Activated CD4-positive, alpha-beta T cell treated with anti-CD3 and anti-CD28 coated beads, Interleukin-2, amount 10 ng/mL, durations not matched to agents 7 days and 5 days (primary cell): ENCODE data around the gene PSD. TPM values are rescaled to one million over a fixed set of nuclear protein-coding genes. Genes with fewer than 3 reads are reported as not detected.

Experiments used
- CTCF ChIA-PET: fragments of 350-600 bp; sonication (Branson Sonifier 250); formaldehyde crosslinking; loops from one replicate; lab custom pipeline; 2021; ENCODE audit warnings: antibody characterized with exemption; lab: Charles Lee
- POLR2A ChIA-PET: fragments of 350-600 bp; sonication (Branson Sonifier 250); formaldehyde crosslinking; loops from one replicate; lab custom pipeline; 2021; ENCODE audit warnings: antibody characterized with exemption; lab: Charles Lee
- DNase-seq: peaks from one replicate; pipeline ENCODE4 v3.0.0-alpha.2; 2020
- H3K27ac Mint-ChIP-seq: one replicate; pipeline ENCODE4 v1.8.0; 2021; ENCODE audit warnings: mild to moderate bottlenecking, moderate library complexity, mixed read lengths
- H3K27me3 Mint-ChIP-seq: one replicate; pipeline ENCODE4 v1.8.0; 2021; ENCODE audit warnings: mixed read lengths
- H3K36me3 Mint-ChIP-seq: one replicate; pipeline ENCODE4 v1.8.0; 2021; ENCODE audit warnings: low read depth, mixed read lengths
- H3K4me1 Mint-ChIP-seq: one replicate; pipeline ENCODE4 v1.8.0; 2021; ENCODE audit warnings: mixed read lengths
- H3K4me3 Mint-ChIP-seq: one replicate; pipeline ENCODE4 v1.8.0; 2021; ENCODE audit warnings: mild to moderate bottlenecking, moderate library complexity, mixed read lengths
- H3K9me3 Mint-ChIP-seq: one replicate; pipeline ENCODE4 v1.8.0; 2021; ENCODE audit warnings: mixed read lengths
- total RNA-seq, 2 experiments: library from RNA; stranded (reverse); gene quantifications; one replicate each; pipeline ENCODE4 v1.2.3, GENCODE V29; 2021

The PSD gene
- total RNA-seq, 2 experiments from 2014 or later: 1.4 to 1.6 TPM

DNA sequence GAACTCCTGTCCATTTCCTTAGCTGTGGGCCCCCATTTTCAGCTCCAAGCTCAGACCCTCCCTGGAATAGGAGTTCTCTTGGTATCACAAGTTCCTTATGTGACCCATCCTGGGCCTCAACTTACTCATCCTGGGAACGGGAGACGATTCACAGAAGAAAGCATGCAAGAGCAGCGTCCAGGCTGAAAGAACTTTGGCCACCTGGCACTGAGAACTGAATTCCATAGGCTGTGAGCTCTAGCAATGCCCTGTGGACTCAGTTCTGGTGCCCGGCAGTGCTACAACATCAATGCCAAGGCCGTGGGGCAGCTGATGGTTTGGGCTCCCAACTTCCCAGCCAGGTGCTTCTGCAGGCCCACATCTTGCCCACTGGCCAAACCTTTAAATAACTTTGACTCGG is 17.7 kb upstream of the PSD start:
- DNase-seq: no peak
- Mint-ChIP-seq H3K27me3 (no peaks in the 10 kb centered on the region), H3K36me3 (peaks cover 25% of the 10 kb centered on the region), H3K4me3 (peak overlapping the region; percentile 87), H3K9me3 (no peaks in the 10 kb centered on the region), H3K27ac (peak overlapping the region; percentile 84), H3K4me1 (peaks cover 58% of the 10 kb centered on the region)
- CTCF ChIA-PET: interaction anchor here (0.6 to 2.6 kb wide), 10 partner anchors 10 to 306 kb away, joined by 3 to 10 read pairs (median 5); no protein-coding TSS in a partner anchor
- POLR2A ChIA-PET: no interaction called here

DNA sequence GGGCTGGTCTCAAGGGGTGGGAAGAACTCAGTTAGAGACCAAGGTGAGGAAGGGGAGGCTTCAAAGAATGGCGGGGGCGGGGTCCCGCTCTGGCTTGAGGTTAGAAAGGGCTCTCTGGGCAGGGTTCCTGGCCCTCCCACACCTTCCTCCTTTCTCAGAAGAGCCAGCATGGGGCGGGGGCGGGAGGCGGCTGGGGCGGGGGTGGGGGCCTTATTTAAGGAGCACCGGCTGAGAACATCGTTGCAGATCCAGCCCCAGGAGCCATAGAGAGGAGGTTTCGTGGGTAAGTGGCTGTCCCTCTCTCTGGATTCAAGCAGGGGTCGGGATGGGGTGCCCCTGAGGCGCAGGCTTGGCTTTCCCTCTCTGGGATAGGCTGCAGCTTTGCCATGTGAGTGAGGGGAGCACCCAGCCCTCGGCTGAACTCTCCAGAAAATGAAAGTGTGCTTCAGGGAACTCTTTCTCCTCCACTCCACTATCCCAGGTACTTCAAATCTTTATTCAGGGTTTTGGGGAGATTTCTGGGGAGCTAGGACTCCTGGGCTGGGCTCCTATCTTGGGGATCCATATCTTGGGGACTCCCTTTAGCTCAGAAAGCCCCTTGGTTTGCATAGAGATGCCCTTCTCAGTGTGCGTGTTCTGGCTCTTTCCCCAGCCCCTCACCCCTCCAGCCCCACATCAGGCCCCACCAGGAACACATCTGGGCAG is 17.1 kb upstream of the PSD start:
- peaks cover 58% of the 10 kb centered on the region for H3K4me1 Mint-ChIP-seq
- ChIA-PET POLR2A (no interaction called here), CTCF (interaction anchor here (0.6 to 2.6 kb wide), 17 partner anchors 9 to 305 kb away, joined by 3 to 10 read pairs (median 4); partner anchors contain the start of genes C10orf95 and PPRC1)
- peak overlapping the region; percentile 84 for H3K27ac Mint-ChIP-seq
- H3K9me3 Mint-ChIP-seq: no peaks in the 10 kb centered on the region
- H3K27me3 Mint-ChIP-seq: no peaks in the 10 kb centered on the region
- peaks cover 25% of the 10 kb centered on the region for H3K36me3 Mint-ChIP-seq
- H3K4me3 Mint-ChIP-seq: peak overlapping the region; percentile 87
- DNase-seq: peak; percentile 72

DNA sequence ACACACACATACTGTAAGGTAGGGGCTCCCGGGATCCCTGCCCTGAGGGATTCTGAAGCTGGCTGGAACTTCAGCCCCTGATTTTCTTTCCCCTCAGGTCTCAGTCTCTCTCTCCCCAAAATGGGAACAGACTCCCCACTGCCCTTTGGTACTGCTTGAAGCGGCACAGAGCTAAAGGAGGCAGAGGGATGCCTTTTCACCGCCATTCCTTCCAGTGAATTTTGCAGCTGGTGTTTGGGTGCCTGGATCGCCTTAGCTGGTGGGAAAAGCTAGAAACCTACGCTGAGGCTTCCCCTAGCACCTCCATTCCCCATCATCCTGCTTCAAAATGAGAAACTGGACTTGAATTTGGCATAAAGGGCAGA is 16.5 kb upstream of the PSD start:
- no peaks in the 10 kb centered on the region for H3K27me3 Mint-ChIP-seq
- H3K36me3 Mint-ChIP-seq: peaks cover 27% of the 10 kb centered on the region
- H3K9me3 Mint-ChIP-seq: no peaks in the 10 kb centered on the region
- H3K4me1 Mint-ChIP-seq: peaks cover 57% of the 10 kb centered on the region
- no peak for DNase-seq
- POLR2A ChIA-PET: no interaction called here
- CTCF ChIA-PET: interaction anchor here (0.7 to 2.6 kb wide), 12 partner anchors 10 to 302 kb away, joined by 3 to 10 read pairs (median 4); partner anchors contain the start of genes C10orf95, PPRC1 and SUFU
- peak overlapping the region; percentile 87 for H3K4me3 Mint-ChIP-seq
- peak overlapping the region; percentile 84 for H3K27ac Mint-ChIP-seq

DNA sequence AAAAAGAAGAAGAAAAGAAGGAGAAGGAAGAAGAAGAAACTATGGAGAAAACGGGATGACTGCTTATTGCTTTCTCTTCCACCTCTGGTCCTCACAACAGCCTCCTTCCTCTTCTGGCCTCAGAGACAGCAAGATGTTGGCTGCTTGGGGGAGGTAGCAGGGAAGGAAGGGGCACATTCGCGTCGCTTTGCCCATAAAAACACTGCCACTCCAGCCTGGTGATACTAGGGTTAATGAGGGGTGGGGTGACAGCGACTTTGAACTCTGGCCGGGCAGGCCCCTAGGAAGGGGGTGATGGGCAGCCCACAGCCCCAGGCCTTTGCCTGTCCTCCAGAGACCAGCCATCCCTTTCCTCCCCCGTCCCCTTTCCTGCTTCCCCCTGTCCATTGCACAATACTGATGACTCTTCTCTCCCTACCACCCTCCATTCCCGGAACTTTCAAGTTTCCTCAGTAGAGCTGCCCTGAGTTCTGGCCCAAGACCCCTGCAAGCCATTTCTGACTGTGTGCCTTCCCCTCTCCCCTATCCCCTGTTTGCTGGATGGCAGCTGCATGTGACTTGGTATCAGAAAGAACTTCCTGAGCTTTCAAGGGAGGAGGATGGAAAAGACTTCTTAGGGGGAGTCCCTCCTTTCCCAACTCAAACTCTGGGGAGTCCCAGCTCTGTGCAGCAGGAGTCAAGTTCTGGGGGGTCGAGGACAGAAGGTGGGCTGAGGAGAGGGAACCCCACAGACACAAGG is 16.0 kb upstream of the PSD start:
- Mint-ChIP-seq H3K27ac (peak overlapping the region; percentile 84), H3K9me3 (no peaks in the 10 kb centered on the region), H3K4me1 (peaks cover 57% of the 10 kb centered on the region), H3K27me3 (no peaks in the 10 kb centered on the region), H3K36me3 (peaks cover 27% of the 10 kb centered on the region), H3K4me3 (peak overlapping the region; percentile 87)
- no peak for DNase-seq
- CTCF ChIA-PET: interaction anchor here (0.7 to 3.1 kb wide), 14 partner anchors 10 to 302 kb away, joined by 3 to 32 read pairs (median 3); partner anchors contain the start of genes C10orf95, FBXL15, PPRC1 and SUFU
- POLR2A ChIA-PET: no interaction called here

DNA sequence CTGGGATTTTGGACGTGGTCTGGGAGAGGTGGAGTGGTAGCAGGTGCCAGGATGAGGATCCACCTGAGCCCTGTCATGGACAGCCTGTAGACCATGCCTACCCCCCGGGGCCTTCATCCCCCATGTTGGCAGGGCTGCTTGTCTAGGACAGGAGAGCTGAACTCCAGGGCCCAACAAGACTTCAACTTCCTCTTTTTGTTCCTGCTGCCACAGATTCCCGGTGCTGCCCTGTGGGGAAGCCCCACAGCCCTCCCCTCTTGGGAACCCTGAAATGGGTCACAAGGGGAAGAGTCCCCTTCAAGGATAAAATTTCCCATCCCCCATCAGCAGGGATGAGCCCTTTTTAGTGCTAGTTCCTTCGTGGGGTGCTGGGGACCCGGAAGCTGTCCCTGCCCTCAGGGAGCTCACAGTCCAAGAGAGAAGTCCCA is 15.0 kb upstream of the PSD start:
- no peak for DNase-seq
- H3K9me3 Mint-ChIP-seq: no peaks in the 10 kb centered on the region
- ChIA-PET POLR2A (no interaction called here), CTCF (interaction anchor here (0.7 to 3.1 kb wide), 9 partner anchors 12 to 301 kb away, joined by 3 to 32 read pairs (median 4); partner anchors contain the start of genes FBXL15, PPRC1 and SUFU)
- H3K4me1 Mint-ChIP-seq: peaks cover 57% of the 10 kb centered on the region
- H3K4me3 Mint-ChIP-seq: peak overlapping the region; percentile 94
- no peaks in the 10 kb centered on the region for H3K27me3 Mint-ChIP-seq
- peak overlapping the region; percentile 95 for H3K27ac Mint-ChIP-seq
- peaks cover 27% of the 10 kb centered on the region for H3K36me3 Mint-ChIP-seq

DNA sequence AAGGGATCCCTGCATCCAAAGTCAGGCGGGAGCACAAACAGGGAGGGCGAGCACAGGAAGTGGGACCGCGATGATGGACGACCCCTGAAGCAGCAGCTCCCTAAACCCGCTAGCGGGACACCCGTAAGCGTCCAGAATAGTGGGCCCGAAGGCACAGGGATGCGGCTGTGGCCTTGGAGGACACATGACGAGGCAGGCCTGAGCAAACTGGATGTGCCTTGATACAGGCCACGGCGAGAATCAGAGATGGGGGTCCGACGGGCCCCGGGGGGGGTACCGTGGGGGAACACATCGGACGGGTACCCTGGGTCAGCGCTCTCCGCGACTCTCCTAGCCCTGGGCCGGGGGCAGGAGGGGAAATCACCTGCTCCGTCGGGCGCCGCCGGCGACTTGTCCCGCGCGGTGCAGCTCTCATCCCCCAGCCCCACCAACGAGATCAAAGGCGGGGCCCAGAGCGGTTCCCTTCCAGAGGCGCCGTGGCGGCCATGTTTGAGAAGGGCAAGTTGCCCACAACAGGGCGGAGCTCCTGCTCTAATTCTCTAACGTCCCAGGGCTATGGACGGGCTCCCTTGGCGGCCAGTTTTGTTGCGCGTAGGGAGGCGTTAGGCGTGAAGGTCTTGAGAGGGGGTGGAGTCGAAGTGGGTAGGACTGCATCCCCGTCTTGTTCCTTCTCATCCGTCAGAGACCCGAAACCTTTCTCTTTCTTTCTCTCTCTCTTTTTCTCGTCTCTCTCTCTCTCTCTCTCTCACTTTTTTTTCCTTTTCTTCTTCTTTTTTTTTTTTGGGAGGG is 13.8 kb upstream of the PSD start, which contains the start of gene CUEDC2:
CUEDC2 (minus strand) TSS at position 413 of the 789 bp plus-strand sequence. CDS start 7,386 bp downstream, outside the sequence.
- ChIA-PET POLR2A (interaction anchor here (0.6 to 1.4 kb wide), 7 partner anchors 9 to 46 kb away, joined by 3 to 5 read pairs (median 3); partner anchors contain the start of gene FBXL15), CTCF (interaction anchor here (0.6 to 3.1 kb wide), 18 partner anchors 10 to 300 kb away, joined by 3 to 32 read pairs (median 4); partner anchors contain the start of genes FBXL15 and PPRC1)
- Mint-ChIP-seq H3K36me3 (peaks cover 15% of the 10 kb centered on the region), H3K27ac (peak within 1 kb of the TSS; percentile 95), H3K9me3 (no peaks in the 10 kb centered on the region), H3K4me1 (peaks cover 49% of the 10 kb centered on the region), H3K4me3 (peak within 1 kb of the TSS; percentile 94), H3K27me3 (no peaks in the 10 kb centered on the region)
- DNase-seq: peak; percentile 97

DNA sequence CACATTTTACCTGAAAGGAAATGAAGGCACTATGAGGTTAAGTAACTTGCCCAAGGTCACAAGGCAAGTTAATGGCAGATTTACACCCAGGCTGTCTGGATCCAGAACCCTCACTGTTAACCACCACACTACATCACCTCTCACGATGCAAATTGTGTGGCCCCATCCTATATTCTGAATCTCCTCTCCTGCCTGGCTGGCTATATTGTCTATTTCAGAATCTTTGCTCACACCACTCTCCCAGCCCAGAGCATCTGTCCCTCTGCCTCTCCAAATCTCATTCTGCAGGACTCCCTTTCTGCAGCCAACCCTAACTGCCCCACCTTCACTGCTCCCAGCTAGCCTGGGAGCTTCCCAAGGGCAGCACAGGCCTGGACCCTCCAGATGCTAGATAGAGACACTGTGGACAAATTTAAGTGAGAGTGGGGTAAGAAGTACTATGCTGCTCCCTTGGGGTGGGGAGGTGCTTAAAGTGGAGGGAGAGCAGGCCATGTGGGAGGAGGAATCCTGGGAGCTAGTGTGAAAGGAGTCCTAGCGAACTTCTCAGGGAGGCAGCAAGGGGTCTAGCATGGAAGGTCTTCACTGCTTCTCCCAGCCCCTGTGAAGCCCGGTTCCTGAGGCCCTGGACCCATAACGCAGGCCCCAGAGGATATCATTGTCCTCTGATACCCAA is 13.0 kb upstream of the PSD start:
- ChIA-PET CTCF (interaction anchor here (1.2 to 3.1 kb wide), 9 partner anchors 10 to 260 kb away, joined by 3 to 32 read pairs (median 7); partner anchors contain the start of gene FBXL15), POLR2A (interaction anchor here (1.0 to 1.4 kb wide), 2 partner anchors 10 to 30 kb away, joined by 3 to 4 read pairs; partner anchors contain the start of gene FBXL15)
- Mint-ChIP-seq H3K9me3 (no peaks in the 10 kb centered on the region), H3K4me1 (peaks cover 47% of the 10 kb centered on the region), H3K36me3 (peaks cover 14% of the 10 kb centered on the region), H3K27ac (peak overlapping the region; percentile 95), H3K27me3 (no peaks in the 10 kb centered on the region), H3K4me3 (peak overlapping the region; percentile 94)
- no peak for DNase-seq

DNA sequence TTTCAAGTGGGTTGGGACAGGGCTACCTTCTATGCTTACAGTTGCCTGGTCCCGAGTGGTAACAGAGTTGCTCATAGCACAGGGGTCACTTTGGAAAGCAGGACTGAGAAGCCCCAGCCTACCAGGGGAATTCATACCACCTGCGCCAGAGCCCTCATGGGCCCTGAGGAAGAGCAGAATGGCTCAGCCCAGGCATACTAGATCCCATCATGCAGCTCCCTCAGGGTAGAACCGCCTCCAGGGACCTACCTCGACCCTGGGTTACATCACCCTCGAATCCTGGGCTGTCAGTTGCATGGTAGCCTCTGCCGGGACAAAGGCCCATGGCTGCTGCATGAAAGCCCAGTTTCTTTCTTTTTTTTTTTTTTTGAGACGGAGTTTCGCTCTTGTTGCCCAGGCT is 10.9 kb upstream of the PSD start:
- no peak overlapping the region for H3K27ac Mint-ChIP-seq
- CTCF ChIA-PET: interaction anchor here (0.6 to 1.4 kb wide), 3 partner anchors 13 to 197 kb away, joined by 3 to 7 read pairs (median 3); no protein-coding TSS in a partner anchor
- POLR2A ChIA-PET: no interaction called here
- H3K9me3 Mint-ChIP-seq: no peaks in the 10 kb centered on the region
- no peaks in the 10 kb centered on the region for H3K27me3 Mint-ChIP-seq
- no peak overlapping the region for H3K4me3 Mint-ChIP-seq
- no peak for DNase-seq
- H3K36me3 Mint-ChIP-seq: peaks cover 9% of the 10 kb centered on the region
- peaks cover 38% of the 10 kb centered on the region for H3K4me1 Mint-ChIP-seq

DNA sequence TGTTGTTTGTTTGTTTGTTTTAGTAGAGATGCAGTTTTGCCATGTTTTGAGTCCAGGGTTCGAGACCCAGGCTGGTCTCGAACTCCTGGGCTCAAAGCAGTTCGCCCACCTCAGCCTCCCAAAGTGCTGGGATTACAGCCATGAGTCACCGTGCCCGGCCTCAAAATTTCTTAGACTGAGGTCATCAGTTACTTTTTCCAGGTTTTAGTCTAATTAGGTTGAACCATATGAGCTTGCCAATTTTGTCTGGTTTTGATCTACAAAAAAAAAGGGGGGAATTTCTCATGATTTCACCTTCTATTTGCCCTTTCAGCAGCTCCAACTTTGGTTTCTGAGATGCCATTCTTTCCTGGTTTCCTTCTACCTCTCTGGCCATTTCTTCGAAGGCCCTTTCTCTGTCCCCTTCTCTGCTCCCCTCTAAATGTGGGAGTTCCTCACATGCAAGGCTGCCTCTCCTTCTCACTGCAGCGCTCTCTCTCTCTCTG is 8.3 kb upstream of the PSD start:
- ChIA-PET POLR2A (no interaction called here), CTCF (interaction anchor here (0.9 to 1.7 kb wide), 6 partner anchors 16 to 258 kb away, joined by 3 to 4 read pairs (median 3); partner anchors contain the start of genes C10orf95 and SUFU)
- no peaks in the 10 kb centered on the region for H3K27me3 Mint-ChIP-seq

DNA sequence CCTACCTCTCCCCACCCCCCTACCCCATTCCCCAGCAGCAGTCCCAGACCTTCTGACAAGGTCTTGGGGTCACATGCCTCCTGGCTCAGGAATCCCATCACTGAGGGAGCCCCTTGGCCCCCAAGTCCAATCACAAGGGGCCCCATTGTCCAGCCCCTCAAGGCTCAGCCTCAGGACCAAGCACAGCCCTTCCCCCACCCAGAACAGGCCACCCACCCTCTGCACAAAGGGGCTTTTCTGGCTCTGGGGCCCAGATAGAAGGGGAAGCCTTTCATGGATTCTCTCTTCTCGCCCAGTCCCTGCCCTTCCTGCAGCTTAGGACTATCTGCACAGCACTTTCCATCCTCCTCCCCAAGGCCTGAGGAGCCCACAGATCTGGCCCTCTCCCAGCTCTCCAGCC is 6.9 kb upstream of the PSD start:
- CTCF ChIA-PET: interaction anchor here (0.8 to 6.2 kb wide), 5 partner anchors 11 to 30 kb away, joined by 3 to 31 read pairs (median 4); partner anchors contain the start of genes C10orf95 and NFKB2
- Mint-ChIP-seq H3K27me3 (no peaks in the 10 kb centered on the region), H3K4me1 (peaks cover 31% of the 10 kb centered on the region), H3K9me3 (no peaks in the 10 kb centered on the region), H3K27ac (no peak overlapping the region), H3K36me3 (peaks cover 16% of the 10 kb centered on the region), H3K4me3 (no peak overlapping the region)
- DNase-seq: no peak
- POLR2A ChIA-PET: no interaction called here

More for the DNA sequence above, 8.3 kb upstream of the PSD start:
- Mint-ChIP-seq H3K36me3 (peaks cover 22% of the 10 kb centered on the region), H3K4me3 (no peak overlapping the region), H3K27ac (no peak overlapping the region), H3K4me1 (peaks cover 32% of the 10 kb centered on the region), H3K9me3 (no peaks in the 10 kb centered on the region)
- no peak for DNase-seq

DNA sequence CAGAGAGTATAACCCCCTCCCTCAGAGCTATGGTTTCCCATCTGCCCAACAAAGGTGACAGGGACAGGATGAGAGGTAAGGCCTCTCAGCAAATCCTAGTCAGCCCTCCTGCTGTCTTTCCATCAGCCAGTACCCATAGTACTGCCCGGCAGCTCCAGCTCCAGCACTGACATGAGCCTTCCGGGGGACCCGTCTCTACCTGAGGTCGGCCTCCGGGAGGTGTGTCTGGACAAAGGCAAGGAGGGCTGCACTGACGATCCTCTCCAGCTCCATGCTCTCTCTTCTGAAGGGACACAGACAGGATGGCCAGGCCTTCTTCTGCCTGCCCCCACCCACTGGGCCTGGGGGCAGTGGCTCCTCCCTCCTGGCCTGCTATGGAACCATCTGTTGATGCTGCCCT is 6.3 kb upstream of the PSD start:
- H3K4me3 Mint-ChIP-seq: no peak overlapping the region
- peaks cover 36% of the 10 kb centered on the region for H3K4me1 Mint-ChIP-seq
- H3K27ac Mint-ChIP-seq: no peak overlapping the region
- ChIA-PET CTCF (interaction anchor here (0.6 to 6.2 kb wide), 7 partner anchors 12 to 194 kb away, joined by 3 to 47 read pairs (median 7); no protein-coding TSS in a partner anchor), POLR2A (no interaction called here)
- H3K27me3 Mint-ChIP-seq: no peaks in the 10 kb centered on the region
- no peaks in the 10 kb centered on the region for H3K9me3 Mint-ChIP-seq
- H3K36me3 Mint-ChIP-seq: peaks cover 16% of the 10 kb centered on the region
- DNase-seq: no peak
